ENCODE data around the gene ALX4.

DNA sequence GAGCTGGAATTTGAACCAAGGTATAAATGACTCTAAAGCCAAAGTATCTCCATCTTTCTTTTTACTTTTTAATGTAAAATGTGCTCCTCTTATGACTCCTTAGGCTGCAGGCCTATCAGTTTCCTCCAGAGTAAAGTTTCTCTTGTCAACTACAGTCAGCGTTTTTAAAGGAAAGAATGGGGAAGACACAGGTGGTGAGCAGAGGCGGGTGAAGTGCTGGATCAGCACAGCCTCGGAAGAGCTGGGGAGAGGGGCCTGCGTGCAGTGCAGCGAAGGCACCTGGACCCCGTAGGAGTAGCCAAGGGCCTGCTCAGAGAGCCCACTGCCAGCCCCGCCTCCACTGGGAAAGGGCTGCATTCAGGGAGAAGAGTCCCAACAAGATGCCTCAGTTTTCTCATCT lies 48.8 kb upstream of the ALX4 start:
- no peak for TF ChIP-seq SUZ12 (IDR thresholded peaks at IDR 0.05; ENCODE audit: extremely low read depth, insufficient read depth, insufficient read length)
- TF ChIP-seq YY1 (IDR thresholded peaks at IDR 0.05; ENCODE audit: insufficient read depth, insufficient read length): no peak
- no peak for TF ChIP-seq ZNF274 (IDR thresholded peaks at IDR 0.05; ENCODE audit: low read depth, low read length)

All from NT2/D1 (cell line).